Adipocyte (in vitro differentiated cells): ENCODE measurements around the gene CCDC68.

ENCODE experiments used
- DNase-seq: peaks from one replicate; pipeline ENCODE4 v3.0.0-alpha.2; 2015; ENCODE audit warnings: low read depth
- H3K27me3 ChIP-seq: replicated peaks from 2 replicates; pipeline ENCODE4 v1.7.0; 2013; ENCODE audit warnings: mild to moderate bottlenecking, low read length, moderate library complexity; ENCODE audit not compliant: control insufficient read depth, insufficient read depth
- H3K36me3 ChIP-seq: 2 replicates; pipeline ENCODE4 v1.7.0; 2013; ENCODE audit warnings: low read length, mild to moderate bottlenecking, moderate library complexity; ENCODE audit not compliant: control insufficient read depth, insufficient read depth, severe bottlenecking
- H3K4me1 ChIP-seq: 2 replicates; pipeline ENCODE4 v1.7.0; 2013; ENCODE audit warnings: mild to moderate bottlenecking, low read length, moderate library complexity; ENCODE audit not compliant: control insufficient read depth, insufficient read depth
- H3K4me3 ChIP-seq: 2 replicates; pipeline ENCODE4 v1.7.0; 2013; ENCODE audit warnings: mild to moderate bottlenecking, low read length, moderate library complexity
- H3K9ac ChIP-seq: 2 replicates; pipeline ENCODE4 v1.7.0; 2013; ENCODE audit warnings: mild to moderate bottlenecking, low read length, moderate library complexity
- H3K9me3 ChIP-seq: 2 replicates; pipeline ENCODE4 v1.7.0; 2013; ENCODE audit warnings: mild to moderate bottlenecking, low read length, moderate library complexity; ENCODE audit not compliant: control insufficient read depth

CCDC68 gene

GRCh38 chr18:54961016-54961423 is 1.8 kb upstream of the CCDC68 start:
- no peak overlapping the region for H3K4me3 ChIP-seq
- peaks cover 11% of the 10 kb centered on the region for H3K4me1 ChIP-seq
- H3K9me3 ChIP-seq: no peaks in the 10 kb centered on the region
- DNase-seq: peak; percentile 65
- no peak overlapping the region for H3K9ac ChIP-seq
- no peaks in the 10 kb centered on the region for H3K36me3 ChIP-seq
- H3K27me3 ChIP-seq: no peaks in the 10 kb centered on the region

GRCh38 chr18:54960197-54960596 is 936 bp upstream of the CCDC68 start:
- Histone ChIP-seq H3K27me3 (no peaks in the 10 kb centered on the region), H3K4me3 (no peak overlapping the region), H3K4me1 (peaks cover 11% of the 10 kb centered on the region), H3K36me3 (no peaks in the 10 kb centered on the region), H3K9me3 (no peaks in the 10 kb centered on the region), H3K9ac (no peak overlapping the region)
- DNase-seq: no peak

DNA sequence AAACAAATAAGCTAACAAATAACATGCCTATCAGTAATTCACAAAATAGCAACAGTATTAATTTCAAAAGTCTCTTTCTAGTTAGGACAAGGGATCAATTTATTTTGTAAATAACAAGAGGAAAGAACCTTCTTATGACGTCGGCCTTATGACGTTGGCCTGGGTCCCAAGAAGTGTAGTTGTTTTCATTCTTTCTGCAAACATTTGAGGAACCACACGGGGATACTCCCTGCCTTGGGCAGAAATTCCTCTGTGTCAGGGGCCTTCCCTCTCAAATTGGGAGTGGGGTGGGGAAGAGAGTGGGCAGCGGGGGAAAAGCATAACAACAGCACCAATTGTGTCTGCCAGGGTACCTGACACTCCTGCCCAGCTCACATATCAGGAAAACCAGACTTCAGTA is 1.3 kb downstream of the CCDC68 start:
- Histone ChIP-seq H3K9me3 (no peaks in the 10 kb centered on the region), H3K27me3 (no peaks in the 10 kb centered on the region), H3K4me3 (no peak overlapping the region), H3K9ac (no peak overlapping the region), H3K36me3 (no peaks in the 10 kb centered on the region), H3K4me1 (peaks cover 11% of the 10 kb centered on the region)
- peak; percentile 51 for DNase-seq

- peak; percentile 36 for DNase-seq
- H3K4me1 ChIP-seq: peaks cover 11% of the 10 kb centered on the region
- no peaks in the 10 kb centered on the region for H3K27me3 ChIP-seq
- no peaks in the 10 kb centered on the region for H3K9me3 ChIP-seq
- no peak overlapping the region for H3K9ac ChIP-seq
- H3K36me3 ChIP-seq: no peaks in the 10 kb centered on the region
- H3K4me3 ChIP-seq: no peak overlapping the region
Measured at GRCh38 chr18:54957296-54957832, 1.9 kb downstream of the CCDC68 start.

GRCh38 chr18:54956506-54956905 is 2.8 kb downstream of the CCDC68 start:
- Histone ChIP-seq H3K27me3 (no peaks in the 10 kb centered on the region), H3K4me1 (peaks cover 11% of the 10 kb centered on the region), H3K36me3 (no peaks in the 10 kb centered on the region), H3K9ac (no peak overlapping the region), H3K9me3 (no peaks in the 10 kb centered on the region), H3K4me3 (no peak overlapping the region)
- no peak for DNase-seq

- Histone ChIP-seq H3K36me3 (no peaks in the 10 kb centered on the region), H3K4me1 (peaks cover 1% of the 10 kb centered on the region), H3K4me3 (no peak overlapping the region), H3K9me3 (no peaks in the 10 kb centered on the region), H3K9ac (no peak overlapping the region), H3K27me3 (no peaks in the 10 kb centered on the region)
- no peak for DNase-seq
Measured at GRCh38 chr18:54952026-54952425, 7.2 kb downstream of the CCDC68 start.

GRCh38 chr18:54950221-54950620 is 9.0 kb downstream of the CCDC68 start:
- no peak for DNase-seq

DNA sequence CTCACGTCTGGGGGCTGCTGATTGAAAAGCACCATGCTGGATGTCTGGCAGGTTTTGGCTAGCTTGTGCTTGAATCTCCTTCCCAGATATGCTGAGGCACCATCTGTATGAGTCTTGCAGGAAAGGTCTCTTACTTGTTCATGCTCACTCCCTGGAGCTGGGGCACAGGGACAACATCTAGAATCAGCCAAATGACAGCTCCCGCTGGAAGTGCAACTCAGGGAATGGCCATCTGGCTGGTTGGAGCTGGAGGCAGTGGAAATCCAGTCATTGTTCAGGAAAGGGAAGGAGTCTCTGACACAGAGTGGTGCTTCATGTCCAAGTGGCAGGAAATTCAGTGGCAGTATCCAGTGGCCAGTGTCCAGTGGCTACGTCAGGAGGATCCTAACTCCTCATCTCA is 9.7 kb downstream of the CCDC68 start:
- Histone ChIP-seq H3K27me3 (no peaks in the 10 kb centered on the region), H3K9me3 (no peaks in the 10 kb centered on the region), H3K9ac (no peak overlapping the region), H3K4me3 (no peak overlapping the region), H3K4me1 (peaks cover 5% of the 10 kb centered on the region), H3K36me3 (no peaks in the 10 kb centered on the region)
- no peak for DNase-seq

More at GRCh38 chr18:54950221-54950620, 9.0 kb downstream of the CCDC68 start:
- H3K9me3 ChIP-seq: no peaks in the 10 kb centered on the region
- H3K27me3 ChIP-seq: no peaks in the 10 kb centered on the region
- H3K36me3 ChIP-seq: no peaks in the 10 kb centered on the region
- H3K4me3 ChIP-seq: no peak overlapping the region
- H3K9ac ChIP-seq: no peak overlapping the region
- peaks cover 5% of the 10 kb centered on the region for H3K4me1 ChIP-seq

GRCh38 chr18:54948350-54948837 is 10.9 kb downstream of the CCDC68 start:
- no peak overlapping the region for H3K9ac ChIP-seq
- H3K27me3 ChIP-seq: no peaks in the 10 kb centered on the region
- H3K9me3 ChIP-seq: no peaks in the 10 kb centered on the region
- no peak overlapping the region for H3K4me3 ChIP-seq
- no peak for DNase-seq
- H3K36me3 ChIP-seq: no peaks in the 10 kb centered on the region
- peaks cover 5% of the 10 kb centered on the region for H3K4me1 ChIP-seq

DNA sequence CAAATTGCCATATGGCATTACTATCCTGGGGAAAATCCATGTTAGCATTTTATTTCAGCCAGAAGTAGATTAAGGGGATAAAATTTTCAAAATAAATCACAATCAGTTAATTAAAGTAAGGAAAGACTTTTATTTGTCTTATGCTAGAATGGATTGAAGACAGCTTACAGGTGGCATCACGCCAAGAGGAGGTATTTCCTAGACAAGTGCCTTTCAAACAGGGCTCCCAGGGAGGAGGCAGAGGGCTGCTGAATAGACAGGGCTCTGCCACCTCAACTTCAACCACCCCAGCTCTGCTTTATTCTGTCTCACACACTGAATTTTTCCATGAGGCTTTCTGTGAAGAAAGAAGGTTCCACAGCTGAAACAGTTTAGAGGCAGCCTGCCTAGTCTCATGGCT is 12.2 kb downstream of the CCDC68 start:
- Histone ChIP-seq H3K9me3 (no peaks in the 10 kb centered on the region), H3K4me1 (peaks cover 5% of the 10 kb centered on the region), H3K9ac (no peak overlapping the region), H3K36me3 (no peaks in the 10 kb centered on the region), H3K27me3 (no peaks in the 10 kb centered on the region), H3K4me3 (no peak overlapping the region)
- no peak for DNase-seq

GRCh38 chr18:54946149-54946581 is 13.1 kb downstream of the CCDC68 start:
- Histone ChIP-seq H3K36me3 (no peaks in the 10 kb centered on the region), H3K4me3 (peak overlapping the region; percentile 78), H3K9me3 (no peaks in the 10 kb centered on the region), H3K9ac (peak overlapping the region; percentile 63), H3K4me1 (peaks cover 5% of the 10 kb centered on the region), H3K27me3 (no peaks in the 10 kb centered on the region)
- peak; percentile 30 for DNase-seq

GRCh38 chr18:54945576-54946125 is 13.6 kb downstream of the CCDC68 start:
- Histone ChIP-seq H3K36me3 (no peaks in the 10 kb centered on the region), H3K9me3 (no peaks in the 10 kb centered on the region), H3K27me3 (no peaks in the 10 kb centered on the region), H3K4me1 (peaks cover 5% of the 10 kb centered on the region), H3K4me3 (peak overlapping the region; percentile 78), H3K9ac (peak overlapping the region; percentile 63)
- no peak for DNase-seq
